ENCODE results near the gene PCBP4.
"Not testable (repeated sequence)": the region's sequence is repeated elsewhere in the genome, so short reads cannot be mapped to it uniquely, and the experiment has no call there.

The PCBP4 gene

DNA sequence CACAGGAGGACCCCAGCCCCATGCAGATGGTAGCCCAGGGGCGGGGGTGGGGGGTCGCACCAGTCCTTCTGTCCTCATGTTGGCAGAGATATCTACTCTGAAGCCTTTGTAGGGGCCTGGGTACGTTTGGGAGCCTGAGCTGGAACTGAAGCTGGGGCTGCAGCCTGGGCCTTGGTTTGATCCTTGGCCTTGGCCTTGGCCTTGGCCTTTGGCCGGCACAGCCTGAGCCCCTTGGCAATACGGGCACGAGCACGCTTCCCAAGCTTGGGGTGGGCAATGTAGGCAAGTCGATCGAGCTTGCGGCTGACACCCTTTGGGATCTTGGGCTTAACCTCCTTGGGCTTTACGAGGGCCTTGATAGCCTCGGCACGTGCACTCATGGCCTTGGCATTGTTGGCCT lies 26.4 kb upstream of the PCBP4 start:
- DNase-seq: not testable (repeated sequence)

DNA sequence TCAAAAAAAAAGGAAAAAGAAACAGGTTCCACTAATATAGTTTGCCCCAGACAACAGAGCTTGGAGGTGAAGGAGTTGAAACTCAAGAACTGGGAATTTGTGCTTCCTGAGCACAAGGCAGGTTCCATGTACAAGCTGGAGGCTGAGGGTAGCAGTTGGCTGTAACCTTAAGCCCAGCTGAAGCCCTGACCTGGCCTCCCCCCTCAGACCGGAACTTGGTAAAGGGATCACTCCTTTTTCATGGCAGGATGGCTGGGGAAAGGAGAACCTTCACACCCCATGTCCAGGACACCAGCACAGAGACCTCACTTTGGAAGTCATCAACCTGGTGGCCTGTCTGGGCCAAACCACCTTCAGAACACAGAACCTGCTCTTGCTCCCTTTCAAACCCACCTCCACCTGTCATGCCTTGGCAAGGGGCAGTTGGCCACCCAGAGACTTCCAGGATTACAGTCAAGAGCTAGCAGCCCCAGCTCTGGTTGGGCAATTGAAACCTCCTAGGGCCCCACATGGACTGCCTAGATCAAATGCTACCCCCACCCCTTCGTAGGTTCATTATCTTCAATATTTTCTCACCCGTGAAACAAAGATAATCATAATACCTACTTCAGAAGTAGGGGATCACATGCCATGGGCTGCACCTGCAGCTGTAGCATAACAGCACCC lies 24.9 kb upstream of the PCBP4 start:
- DNase-seq: no peak

- DNase-seq: not testable (repeated sequence)
These were observed 23.3 kb upstream of the PCBP4 start for GRCh38 chr3:51990501-51990971.

GRCh38 chr3:51988286-51989146 lies 21.3 kb upstream of the PCBP4 start:
- no peak for DNase-seq

DNA sequence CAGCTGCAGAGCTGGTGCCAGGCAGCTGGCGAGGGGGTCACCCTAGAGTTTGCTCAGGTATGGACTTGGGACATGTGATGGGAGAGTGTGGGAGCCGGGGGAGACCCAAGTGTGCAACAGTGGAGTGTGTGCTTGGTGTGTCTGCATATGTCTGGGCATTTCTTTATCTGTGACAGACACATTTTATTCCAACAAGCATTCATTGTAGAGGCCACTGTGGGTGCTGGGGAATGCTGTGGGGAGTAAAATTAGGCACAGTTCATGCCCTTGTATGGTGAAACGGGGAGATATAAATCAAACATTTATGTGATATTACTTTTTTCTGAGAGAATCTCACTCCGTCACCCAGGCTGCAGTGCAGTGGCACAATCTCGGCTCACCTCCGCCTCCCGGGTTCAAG lies 20.3 kb upstream of the PCBP4 start:
- DNase-seq: no peak

- DNase-seq: no peak
These were observed 19.0 kb upstream of the PCBP4 start for GRCh38 chr3:51986010-51986947.

DNA sequence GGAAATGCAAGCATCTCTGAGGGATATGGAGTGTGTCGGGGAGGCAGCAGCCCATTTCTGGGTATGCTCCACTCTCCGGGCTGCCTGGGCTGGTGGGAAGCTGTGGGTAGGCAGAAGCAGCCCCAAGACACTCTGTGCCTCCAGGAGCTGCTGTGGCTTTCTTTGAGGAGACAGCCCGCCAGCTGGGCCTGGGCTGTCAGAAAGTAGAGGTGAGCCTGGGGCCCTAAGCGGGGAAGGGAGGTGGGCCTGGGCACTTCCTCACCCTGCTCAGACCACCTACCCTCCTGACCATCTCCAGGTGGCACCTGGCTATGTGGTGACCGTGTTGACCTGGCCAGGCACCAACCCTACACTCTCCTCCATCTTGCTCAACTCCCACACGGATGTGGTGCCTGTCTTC lies 17.8 kb upstream of the PCBP4 start:
- DNase-seq: no peak

DNA sequence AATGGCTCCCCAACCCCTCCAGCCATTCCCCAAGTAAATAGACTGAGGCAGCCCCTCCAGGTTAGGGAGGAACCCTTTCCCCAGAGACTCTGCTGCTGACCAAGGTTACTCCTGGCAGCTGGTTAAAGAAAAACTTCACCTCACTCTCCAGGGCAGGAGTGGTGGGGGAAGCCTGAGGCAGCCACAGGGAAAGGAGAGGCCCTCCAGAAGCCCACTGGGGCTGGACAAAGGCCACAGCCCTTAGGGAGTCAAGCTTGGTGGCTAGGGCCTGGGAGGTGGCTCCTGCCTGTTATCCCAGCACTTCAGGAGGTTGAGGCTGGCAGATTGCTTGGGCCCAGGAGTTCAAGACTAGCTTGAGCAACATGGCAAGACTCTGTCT lies 17.0 kb upstream of the PCBP4 start:
- no peak for DNase-seq

- DNase-seq: no peak
These were observed 16.5 kb upstream of the PCBP4 start for GRCh38 chr3:51983578-51984268.

- DNase-seq: peak; percentile 90
These were observed 15.8 kb upstream of the PCBP4 start, which contains the start of gene ACY1 for GRCh38 chr3:51982838-51983577. TSS of gene ACY1 (plus strand) at chr3:51983535. CDS start at chr3:51984065, 530 bp downstream.

DNA sequence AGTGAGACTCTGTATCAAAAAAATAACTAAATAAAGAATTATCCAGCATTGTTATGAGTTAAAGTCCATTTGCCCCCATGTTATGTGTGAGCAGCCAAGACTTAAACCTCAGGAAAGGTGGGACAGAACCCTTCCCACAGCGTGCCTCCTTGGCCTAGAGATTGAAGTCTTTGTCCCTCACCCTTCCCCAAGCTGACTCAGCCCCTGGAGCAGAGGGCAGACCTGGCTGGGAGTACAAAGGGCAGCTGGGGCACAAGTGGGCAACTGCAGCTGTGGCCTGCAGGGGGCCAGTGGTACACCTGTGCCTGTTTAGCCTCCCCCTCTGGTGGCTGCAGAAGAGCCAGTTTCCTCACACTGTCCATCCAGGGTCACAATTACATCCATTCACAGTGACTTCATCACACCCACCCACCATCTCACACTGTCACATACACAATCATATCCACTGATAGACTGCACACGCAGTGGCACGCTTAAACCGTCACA lies 15.1 kb upstream of the PCBP4 start:
- no peak for DNase-seq

GRCh38 chr3:51980253-51980652 lies 13.0 kb upstream of the PCBP4 start:
- no peak for DNase-seq

DNA sequence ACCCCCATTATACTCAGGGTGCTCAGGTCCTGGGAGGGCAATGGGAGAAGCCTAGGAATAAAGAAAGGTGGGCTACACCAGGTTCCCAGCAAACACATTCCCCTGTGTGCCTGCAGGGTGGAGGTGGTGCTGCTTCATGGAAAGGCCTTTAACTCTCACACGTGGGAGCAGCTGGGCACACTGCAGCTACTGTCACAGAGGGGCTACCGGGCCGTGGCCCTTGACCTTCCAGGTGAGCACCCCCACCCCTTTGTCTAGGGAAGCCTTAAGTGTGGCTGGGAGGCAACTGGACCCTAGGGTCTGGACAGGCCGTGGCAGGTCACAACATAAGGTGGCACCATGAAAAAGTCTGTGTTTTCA lies 10.9 kb upstream of the PCBP4 start:
- no peak for DNase-seq

DNA sequence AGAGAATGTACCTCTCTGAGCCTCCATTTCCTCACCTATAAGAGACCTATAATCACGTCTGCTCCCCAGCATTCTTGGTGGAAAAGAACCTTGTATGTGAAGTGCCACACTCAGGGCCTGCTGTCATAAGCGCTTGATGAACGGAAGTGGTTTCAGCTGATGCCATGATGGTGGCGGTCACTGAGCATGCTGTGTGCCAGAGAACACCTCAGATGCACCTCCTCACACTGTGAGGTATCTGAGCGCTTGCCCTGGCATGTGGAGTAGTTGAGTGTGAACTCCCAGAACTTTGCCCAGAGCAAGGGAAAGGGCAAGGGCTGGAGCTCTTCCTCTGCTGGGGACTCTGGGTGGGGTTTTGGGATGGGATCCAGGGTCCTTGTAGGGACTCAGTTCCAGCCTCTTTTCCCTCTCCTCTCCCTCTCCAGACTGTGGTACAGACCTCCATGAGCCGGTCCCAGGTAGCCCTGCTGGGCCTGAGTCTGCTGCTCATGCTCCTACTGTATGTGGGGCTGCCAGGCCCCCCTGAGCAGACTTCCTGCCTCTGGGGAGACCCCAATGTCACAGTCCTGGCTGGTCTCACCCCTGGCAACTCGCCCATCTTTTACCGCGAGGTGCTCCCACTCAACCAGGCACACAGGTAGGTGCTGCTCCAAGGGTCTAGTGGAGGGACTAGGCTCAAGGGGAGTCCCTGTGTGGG lies 10.3 kb upstream of the PCBP4 start:
- no peak for DNase-seq

DNA sequence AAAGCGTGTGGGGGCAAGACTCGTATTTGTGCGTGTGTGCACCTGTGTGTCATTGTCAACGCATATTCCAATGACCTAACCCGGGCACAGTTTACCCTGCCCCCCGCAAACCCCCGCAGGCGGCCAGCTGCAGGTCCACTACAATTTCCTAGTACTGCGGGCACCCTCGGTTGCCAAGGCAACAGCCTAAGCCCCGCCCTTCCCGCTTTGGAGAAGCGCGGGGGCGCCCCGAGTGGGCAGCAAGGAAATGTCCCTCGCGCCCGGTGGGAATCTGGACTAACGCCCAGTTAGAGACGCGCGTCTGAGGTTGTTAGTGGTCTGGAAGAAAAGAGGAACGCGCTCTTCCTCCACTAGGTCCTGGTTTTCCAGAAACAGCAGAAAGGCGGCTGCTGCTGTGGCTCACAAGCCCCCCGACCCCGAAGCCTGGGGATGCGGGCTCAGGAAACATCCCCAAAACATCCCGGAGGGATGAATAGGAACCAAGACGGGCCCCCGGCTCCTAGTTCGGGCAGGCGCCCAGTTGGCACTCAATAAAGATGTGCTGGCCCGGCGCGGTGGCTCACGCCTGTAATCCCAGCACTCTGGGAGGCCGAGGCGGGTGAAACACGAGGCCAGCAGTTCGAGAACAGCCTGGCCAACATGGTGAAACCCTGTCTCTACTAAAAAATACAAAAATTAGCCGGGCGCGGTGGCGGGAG lies 8.7 kb upstream of the PCBP4 start:
- DNase-seq: peak; percentile 51

DNA sequence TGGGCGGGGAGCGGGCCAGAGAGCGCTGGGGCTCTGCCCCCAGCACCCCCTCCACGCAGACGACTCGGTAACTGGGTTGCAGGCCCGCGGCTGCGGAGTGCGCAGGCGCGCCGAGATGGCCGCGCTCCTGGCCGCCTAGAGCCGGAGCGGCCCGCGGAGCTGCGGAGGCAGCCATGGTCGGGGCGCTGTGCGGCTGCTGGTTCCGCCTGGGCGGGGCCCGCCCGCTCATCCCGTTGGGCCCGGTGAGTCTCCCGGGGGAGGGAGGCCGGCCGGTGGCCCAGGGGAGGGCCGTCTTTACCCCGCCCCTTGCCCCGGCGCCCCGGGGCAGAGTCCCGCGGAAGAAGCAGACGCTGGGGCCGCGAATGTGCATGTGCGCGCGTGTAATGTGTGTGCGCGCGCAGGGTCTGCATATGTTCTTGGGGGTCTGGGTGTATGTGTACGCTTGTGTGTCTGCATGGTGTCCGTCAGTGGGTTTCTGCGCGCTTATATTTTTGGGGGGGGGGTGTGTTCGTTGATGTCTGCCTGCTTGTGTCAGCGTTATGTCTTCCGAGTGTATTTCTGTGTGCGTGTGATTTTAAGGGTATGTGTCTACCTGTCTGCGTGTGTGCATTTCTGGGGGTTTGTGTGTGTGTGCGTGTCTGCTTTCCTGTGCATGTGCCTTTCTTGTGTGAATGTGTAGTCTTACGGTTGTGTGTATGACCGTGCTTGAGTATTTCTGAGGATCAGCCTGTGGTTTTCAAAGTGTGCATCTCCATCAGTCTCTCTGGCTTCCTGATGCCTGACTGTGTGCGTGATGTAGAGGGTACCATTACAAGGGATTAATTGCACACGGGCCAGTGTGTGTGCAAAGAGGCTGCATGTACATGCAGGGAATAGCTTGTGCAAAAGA lies 8.0 kb upstream of the PCBP4 start, which contains the start of gene ABHD14A:
Gene ABHD14A (plus strand): TSS at position 102 of the 889 bp plus-strand sequence. CDS start 72 bp downstream, at position 174.
- peak; percentile 84 for DNase-seq

GRCh38 chr3:51974277-51974962 lies 7.2 kb upstream of the PCBP4 start:
- DNase-seq: no peak

GRCh38 chr3:51971350-51971749 lies 4.1 kb upstream of the PCBP4 start:
- DNase-seq: no peak

Data from suppressor macrophage treated with lipopolysaccharide for 4 hours (primary cell).